Activated gamma-delta T cell treated with Interleukin-2 at 50 U/mL for 16 hours (primary cell): ENCODE data around the gene ZMAT3.
"Not testable (repeated sequence)": the region's sequence is repeated elsewhere in the genome, so short reads cannot be mapped to it uniquely, and the experiment has no call there.

Experiments used
- DNase-seq: peaks from one replicate; pipeline ENCODE4 v3.0.0-alpha.2; 2020

The ZMAT3 gene

GRCh38 chr3:179071323-179072099, at the start of gene ZMAT3:
Gene ZMAT3 (minus strand): TSS chr3:179071809. CDS start chr3:179067752, 4,057 bp downstream.
- peak; percentile 78 for DNase-seq

- DNase-seq = no peak
Observed at GRCh38 chr3:179116816-179117215, 45.2 kb upstream of the ZMAT3 start.

GRCh38 chr3:179115444-179115843, 43.8 kb upstream of the ZMAT3 start:
- not testable (repeated sequence) for DNase-seq

- DNase-seq = no peak
Observed at GRCh38 chr3:179113903-179114302, 42.3 kb upstream of the ZMAT3 start.

- DNase-seq = no peak
Observed at GRCh38 chr3:179108086-179108485, 36.5 kb upstream of the ZMAT3 start.

GRCh38 chr3:179107617-179108016, 36.0 kb upstream of the ZMAT3 start:
- DNase-seq = no peak

- DNase-seq = no peak
Observed at GRCh38 chr3:179105881-179106280, 34.3 kb upstream of the ZMAT3 start.

- no peak for DNase-seq
Observed at GRCh38 chr3:179100652-179101051, 29.0 kb upstream of the ZMAT3 start.

GRCh38 chr3:179098388-179099077, 26.9 kb upstream of the ZMAT3 start:
- no peak for DNase-seq

- DNase-seq = no peak
Observed at GRCh38 chr3:179093807-179094206, 22.2 kb upstream of the ZMAT3 start.

GRCh38 chr3:179091113-179091512, 19.5 kb upstream of the ZMAT3 start:
- DNase-seq = no peak

- DNase-seq = no peak
Observed at GRCh38 chr3:179088306-179088705, 16.7 kb upstream of the ZMAT3 start.

GRCh38 chr3:179083977-179084376, 12.4 kb upstream of the ZMAT3 start:
- no peak for DNase-seq

- DNase-seq = no peak
Observed at GRCh38 chr3:179082416-179082815, 10.8 kb upstream of the ZMAT3 start.

GRCh38 chr3:179081885-179082284, 10.3 kb upstream of the ZMAT3 start:
- DNase-seq = no peak

GRCh38 chr3:179079537-179079936, 7.9 kb upstream of the ZMAT3 start:
- DNase-seq = no peak

- no peak for DNase-seq
Observed at GRCh38 chr3:179076243-179077027, 4.8 kb upstream of the ZMAT3 start.

GRCh38 chr3:179074656-179075055, 3.0 kb upstream of the ZMAT3 start:
- DNase-seq = no peak

- no peak for DNase-seq
Observed at GRCh38 chr3:179073816-179074215, 2.2 kb upstream of the ZMAT3 start.

GRCh38 chr3:179072100-179072438, 460 bp upstream of the ZMAT3 start:
- DNase-seq = peak; percentile 49

- no peak for DNase-seq
Observed at GRCh38 chr3:179071027-179071322, 634 bp downstream of the ZMAT3 start.

GRCh38 chr3:179069762-179070390, 1.7 kb downstream of the ZMAT3 start:
- no peak for DNase-seq

GRCh38 chr3:179068779-179069530, 2.7 kb downstream of the ZMAT3 start:
- DNase-seq = no peak
